ENCODE data around the gene TCHP. TPM values are rescaled to one million over a fixed set of nuclear protein-coding genes. Genes with fewer than 3 reads are reported as not detected.
A peak's percentile ranks its signal among the peaks of the same experiment; 100 is the strongest.

The TCHP gene
- polyA plus RNA-seq, 1 experiment, result 9.1 TPM

GRCh38 chr12:109875572-109876131, 24.4 kb upstream of the TCHP start:
- Histone ChIP-seq H3K27me3 (ENCODE audit: control insufficient read depth, insufficient read depth, low read length) (no peaks in the 10 kb centered on the region), H3K27ac (ENCODE audit: low read depth, low read length) (no peak overlapping the region), H3K4me3 (ENCODE audit: low read depth, low read length) (no peak overlapping the region), H3K9me3 (ENCODE audit: control insufficient read depth, insufficient read depth, low read length) (peaks cover 3% of the 10 kb centered on the region; the same call in 1 of the 2 replicates)
- TF ChIP-seq, protein P1, sequence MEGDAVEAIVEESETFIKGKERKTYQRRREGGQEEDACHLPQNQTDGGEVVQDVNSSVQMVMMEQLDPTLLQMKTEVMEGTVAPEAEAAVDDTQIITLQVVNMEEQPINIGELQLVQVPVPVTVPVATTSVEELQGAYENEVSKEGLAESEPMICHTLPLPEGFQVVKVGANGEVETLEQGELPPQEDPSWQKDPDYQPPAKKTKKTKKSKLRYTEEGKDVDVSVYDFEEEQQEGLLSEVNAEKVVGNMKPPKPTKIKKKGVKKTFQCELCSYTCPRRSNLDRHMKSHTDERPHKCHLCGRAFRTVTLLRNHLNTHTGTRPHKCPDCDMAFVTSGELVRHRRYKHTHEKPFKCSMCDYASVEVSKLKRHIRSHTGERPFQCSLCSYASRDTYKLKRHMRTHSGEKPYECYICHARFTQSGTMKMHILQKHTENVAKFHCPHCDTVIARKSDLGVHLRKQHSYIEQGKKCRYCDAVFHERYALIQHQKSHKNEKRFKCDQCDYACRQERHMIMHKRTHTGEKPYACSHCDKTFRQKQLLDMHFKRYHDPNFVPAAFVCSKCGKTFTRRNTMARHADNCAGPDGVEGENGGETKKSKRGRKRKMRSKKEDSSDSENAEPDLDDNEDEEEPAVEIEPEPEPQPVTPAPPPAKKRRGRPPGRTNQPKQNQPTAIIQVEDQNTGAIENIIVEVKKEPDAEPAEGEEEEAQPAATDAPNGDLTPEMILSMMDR (IDR thresholded peaks at IDR 0.05; ENCODE audit: low read depth, low read length), result no peak
- ChIA-PET CTCF (interaction anchor here (0.8 to 2.1 kb wide), 2 partner anchors 22 to 30 kb away, joined by 3 to 11 read pairs; no protein-coding TSS in a partner anchor), POLR2A (no interaction called here)
- DNase-seq (ENCODE audit: low read depth, low spot score), result no peak

DNA sequence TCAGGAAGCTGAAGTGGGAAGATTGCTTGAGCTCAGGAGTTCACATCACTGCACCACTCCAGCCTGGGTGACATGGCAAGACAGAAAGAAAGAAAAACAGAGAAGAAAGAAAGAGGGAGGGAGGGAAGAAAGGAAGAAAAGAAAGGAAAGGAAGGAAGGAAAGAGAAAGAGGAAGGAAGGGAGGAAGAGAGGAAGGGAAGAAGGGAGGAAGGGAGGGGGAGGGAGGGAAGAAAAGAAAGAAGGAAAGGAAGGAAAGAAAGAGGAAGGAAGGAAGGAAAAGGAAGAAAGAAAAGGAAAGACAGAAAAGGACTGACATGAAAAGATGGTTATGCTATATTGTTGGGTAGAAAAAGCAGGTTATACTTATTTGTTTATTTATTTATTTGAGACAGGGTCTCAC, 23.7 kb upstream of the TCHP start:
- H3K4me3 ChIP-seq (ENCODE audit: low read depth, low read length), result no peak overlapping the region
- no peaks in the 10 kb centered on the region for H3K27me3 ChIP-seq (ENCODE audit: control insufficient read depth, insufficient read depth, low read length)
- TF ChIP-seq, protein P1 (IDR thresholded peaks at IDR 0.05; ENCODE audit: low read depth, low read length), result no peak
- CTCF ChIA-PET, result interaction anchor here (0.8 to 2.1 kb wide), 2 partner anchors 23 to 31 kb away, joined by 3 to 11 read pairs; no protein-coding TSS in a partner anchor
- H3K27ac ChIP-seq (ENCODE audit: low read depth, low read length), result no peak overlapping the region
- no peak for DNase-seq (ENCODE audit: low read depth, low spot score)
- peaks cover 3% of the 10 kb centered on the region; the same call in 1 of the 2 replicates for H3K9me3 ChIP-seq (ENCODE audit: control insufficient read depth, insufficient read depth, low read length)
- POLR2A ChIA-PET, result no interaction called here

- DNase-seq (ENCODE audit: low read depth, low spot score), result no peak
- H3K9me3 ChIP-seq (ENCODE audit: control insufficient read depth, insufficient read depth, low read length), result peaks cover 3% of the 10 kb centered on the region; the same call in 1 of the 2 replicates
- H3K4me3 ChIP-seq (ENCODE audit: low read depth, low read length), result no peak overlapping the region
- TF ChIP-seq, protein P1 (IDR thresholded peaks at IDR 0.05; ENCODE audit: low read depth, low read length), result no peak
- H3K27me3 ChIP-seq (ENCODE audit: control insufficient read depth, insufficient read depth, low read length), result no peaks in the 10 kb centered on the region
- CTCF ChIA-PET, result interaction anchor here (0.9 to 1.3 kb wide), 2 partner anchors 24 to 72 kb away, joined by 3 to 6 read pairs; no protein-coding TSS in a partner anchor
- POLR2A ChIA-PET, result no interaction called here
- no peak overlapping the region for H3K27ac ChIP-seq (ENCODE audit: low read depth, low read length)
These were observed 22.4 kb upstream of the TCHP start for GRCh38 chr12:109877504-109878246.

DNA sequence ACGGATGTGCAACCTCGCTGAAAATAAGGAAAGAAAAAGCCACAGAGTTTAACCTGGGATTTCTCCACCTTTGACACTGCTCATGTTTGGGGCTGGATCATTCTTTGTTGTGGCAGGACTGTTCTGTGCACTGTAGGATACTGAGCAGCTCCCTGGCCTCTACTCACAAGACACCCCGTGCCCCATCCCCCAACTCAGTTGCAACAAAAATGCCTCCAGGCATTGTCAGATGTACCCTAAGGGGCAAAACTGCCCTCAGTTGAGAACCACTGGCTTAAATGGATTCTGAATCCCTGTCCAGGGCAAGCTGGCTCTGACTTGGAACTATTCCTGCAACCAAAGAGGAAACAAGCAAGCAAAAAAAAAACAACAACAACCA, 21.8 kb upstream of the TCHP start:
- TF ChIP-seq, protein P1 (IDR thresholded peaks at IDR 0.05; ENCODE audit: low read depth, low read length), result no peak
- no peak overlapping the region for H3K4me3 ChIP-seq (ENCODE audit: low read depth, low read length)
- CTCF ChIA-PET, result interaction anchor here (0.9 to 1.6 kb wide), 3 partner anchors 25 to 73 kb away, joined by 3 to 11 read pairs (median 6); no protein-coding TSS in a partner anchor
- no peak for DNase-seq (ENCODE audit: low read depth, low spot score)
- H3K27ac ChIP-seq (ENCODE audit: low read depth, low read length), result no peak overlapping the region
- peaks cover 3% of the 10 kb centered on the region; the same call in 1 of the 2 replicates for H3K9me3 ChIP-seq (ENCODE audit: control insufficient read depth, insufficient read depth, low read length)
- POLR2A ChIA-PET, result no interaction called here
- H3K27me3 ChIP-seq (ENCODE audit: control insufficient read depth, insufficient read depth, low read length), result no peaks in the 10 kb centered on the region

DNA sequence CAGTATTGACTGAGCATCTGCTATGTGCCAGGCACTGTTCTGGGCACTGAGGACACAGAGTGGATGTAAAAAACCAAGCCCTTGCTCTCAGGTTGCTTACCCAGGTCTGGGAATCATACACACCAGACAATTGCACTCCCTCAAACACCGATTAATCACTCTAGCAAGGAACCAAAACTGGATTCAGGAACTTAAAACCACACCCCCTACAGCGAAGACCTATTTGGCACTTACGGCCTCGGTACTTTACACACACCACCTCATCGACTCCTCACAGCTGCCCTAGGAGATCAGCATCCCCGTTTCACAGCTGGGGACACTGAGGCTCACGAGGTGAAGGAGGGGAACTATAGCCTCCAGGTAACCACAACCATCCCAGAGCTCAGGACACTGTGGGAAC, 21.3 kb upstream of the TCHP start:
- CTCF ChIA-PET, result interaction anchor here (0.7 to 1.6 kb wide), 3 partner anchors 26 to 74 kb away, joined by 3 to 11 read pairs (median 4); no protein-coding TSS in a partner anchor
- no peak for DNase-seq (ENCODE audit: low read depth, low spot score)
- H3K27me3 ChIP-seq (ENCODE audit: control insufficient read depth, insufficient read depth, low read length), result no peaks in the 10 kb centered on the region
- H3K9me3 ChIP-seq (ENCODE audit: control insufficient read depth, insufficient read depth, low read length), result peaks cover 3% of the 10 kb centered on the region; the same call in 1 of the 2 replicates
- peak overlapping the region; percentile 89 for H3K4me3 ChIP-seq (ENCODE audit: low read depth, low read length)
- POLR2A ChIA-PET, result no interaction called here
- TF ChIP-seq, protein P1 (IDR thresholded peaks at IDR 0.05; ENCODE audit: low read depth, low read length), result no peak
- no peak overlapping the region for H3K27ac ChIP-seq (ENCODE audit: low read depth, low read length)
